Tibial artery (tissue), 4 donors: ENCODE results near the gene CEACAM21.

Source experiments
- DNase-seq, 2 donors: peaks; one replicate each; pipeline ENCODE4 v3.0.0-alpha.2; 2019
- H3K27ac ChIP-seq, 2 donors: fragments of 200-600 bp; sonication (generic) in 1 of 2; 1 replicate in 1 of 2; 2 replicates in 1 of 2; pipeline ENCODE4 v1.5.1; 2018 to 2019; ENCODE audit warnings: mild to moderate bottlenecking in 1 of 2
- H3K27me3 ChIP-seq, 2 donors: fragments of 200-600 bp; sonication (generic) in 1 of 2; one replicate each; pipeline versions ENCODE4 v1.5.1 to v1.6.0; 2016 to 2019
- H3K36me3 ChIP-seq, 3 donors: fragments of 200-600 bp; sonication (generic) in 2 of 3; one replicate each; pipeline ENCODE4 v1.5.1; 2016 to 2019; ENCODE audit warnings: mild to moderate bottlenecking in 2 of 3
- H3K4me1 ChIP-seq, 4 donors: fragments of 200-600 bp; sonication (generic) in 2 of 4; 1 replicate in 3 of 4; 2 replicates in 1 of 4; pipeline ENCODE4 v1.5.1; 2016 to 2019
- H3K4me3 ChIP-seq, 2 donors: fragments of 200-600 bp; sonication (generic) in 1 of 2; 1 replicate in 1 of 2; 2 replicates in 1 of 2; pipeline ENCODE4 v1.5.1; 2018 to 2019; ENCODE audit warnings: mild to moderate bottlenecking in 2 of 2
- H3K9me3 ChIP-seq, 3 donors: fragments of 200-600 bp; sonication (generic) in 1 of 3; one replicate each; pipeline ENCODE4 v1.5.1; 2016 to 2019
- intact Hi-C: fragments of 100-400 bp; cut with DNase I; formaldehyde crosslinking; loops from one replicate; pipeline ENCODE4 v1.15.0; 2023; ENCODE audit warnings: low total_unique reads
- TF ChIP-seq, protein P1 (sequence below), 2 experiments: fragments of 200-600 bp in 1 of 2; fragments of 450-650 bp in 1 of 2; IDR thresholded peaks; one replicate each; pipeline ENCODE4 v1.5.1; 2017 to 2019; ENCODE audit warnings: antibody characterized with exemption in 2 of 2, mild to moderate bottlenecking in 1 of 2, moderate library complexity in 1 of 2

The CEACAM21 gene

GRCh38 chr19:41607668-41608067 is 31.7 kb downstream of the CEACAM21 start:
- TF ChIP-seq, protein P1, sequence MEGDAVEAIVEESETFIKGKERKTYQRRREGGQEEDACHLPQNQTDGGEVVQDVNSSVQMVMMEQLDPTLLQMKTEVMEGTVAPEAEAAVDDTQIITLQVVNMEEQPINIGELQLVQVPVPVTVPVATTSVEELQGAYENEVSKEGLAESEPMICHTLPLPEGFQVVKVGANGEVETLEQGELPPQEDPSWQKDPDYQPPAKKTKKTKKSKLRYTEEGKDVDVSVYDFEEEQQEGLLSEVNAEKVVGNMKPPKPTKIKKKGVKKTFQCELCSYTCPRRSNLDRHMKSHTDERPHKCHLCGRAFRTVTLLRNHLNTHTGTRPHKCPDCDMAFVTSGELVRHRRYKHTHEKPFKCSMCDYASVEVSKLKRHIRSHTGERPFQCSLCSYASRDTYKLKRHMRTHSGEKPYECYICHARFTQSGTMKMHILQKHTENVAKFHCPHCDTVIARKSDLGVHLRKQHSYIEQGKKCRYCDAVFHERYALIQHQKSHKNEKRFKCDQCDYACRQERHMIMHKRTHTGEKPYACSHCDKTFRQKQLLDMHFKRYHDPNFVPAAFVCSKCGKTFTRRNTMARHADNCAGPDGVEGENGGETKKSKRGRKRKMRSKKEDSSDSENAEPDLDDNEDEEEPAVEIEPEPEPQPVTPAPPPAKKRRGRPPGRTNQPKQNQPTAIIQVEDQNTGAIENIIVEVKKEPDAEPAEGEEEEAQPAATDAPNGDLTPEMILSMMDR (IDR thresholded peaks at IDR 0.05) = no peak

GRCh38 chr19:41610789-41611188 is 34.8 kb downstream of the CEACAM21 start:
- intact Hi-C loops = no loop called here
- Histone ChIP-seq H3K9me3 (peaks cover 0 to 3% (median 0%) of the 10 kb centered on the region in 3 donors), H3K27me3 (no peaks in the 10 kb centered on the region), H3K4me1 (no peaks in the 10 kb centered on the region), H3K4me3 (no peak overlapping the region), H3K27ac (no peak overlapping the region), H3K36me3 (no peaks in the 10 kb centered on the region)
- TF ChIP-seq, protein P1 (IDR thresholded peaks at IDR 0.05) = no peak
- DNase-seq = no peak

More at GRCh38 chr19:41607668-41608067, 31.7 kb downstream of the CEACAM21 start:
- intact Hi-C loops = no loop called here
- Histone ChIP-seq H3K36me3 (no peaks in the 10 kb centered on the region), H3K9me3 (no peaks in the 10 kb centered on the region), H3K27me3 (no peaks in the 10 kb centered on the region), H3K4me1 (no peaks in the 10 kb centered on the region), H3K27ac (no peak overlapping the region), H3K4me3 (no peak overlapping the region)
- DNase-seq = no peak

DNA sequence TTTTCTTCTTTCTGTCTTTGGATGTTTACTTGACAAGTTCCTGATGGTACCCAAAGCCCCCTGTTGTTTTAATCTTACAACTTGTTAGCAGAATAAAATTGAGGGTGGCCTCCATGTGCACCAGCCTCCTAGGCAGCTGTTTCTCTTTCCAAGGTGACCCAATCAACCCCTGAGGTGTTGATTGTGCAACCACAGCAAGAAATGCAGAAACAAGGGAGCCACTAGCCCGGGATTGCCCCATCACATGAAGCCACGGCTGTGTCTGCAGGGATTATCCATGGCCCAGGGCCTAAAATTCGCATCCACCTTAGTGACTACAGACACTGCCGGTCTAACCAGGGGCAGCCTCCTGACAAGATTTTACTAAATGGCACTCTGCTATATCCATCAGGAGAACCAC is 36.5 kb downstream of the CEACAM21 start:
- no peak overlapping the region for H3K27ac ChIP-seq
- no peaks in the 10 kb centered on the region for H3K4me1 ChIP-seq
- H3K9me3 ChIP-seq = peaks cover 0 to 3% (median 0%) of the 10 kb centered on the region in 3 donors
- no peaks in the 10 kb centered on the region for H3K36me3 ChIP-seq
- no peak overlapping the region for H3K4me3 ChIP-seq
- DNase-seq = no peak
- TF ChIP-seq, protein P1 (IDR thresholded peaks at IDR 0.05) = no peak
- intact Hi-C loops = no loop called here
- H3K27me3 ChIP-seq = no peaks in the 10 kb centered on the region

GRCh38 chr19:41615207-41615606 is 39.2 kb downstream of the CEACAM21 start:
- Histone ChIP-seq H3K27me3 (peaks cover 0 to 4% of the 10 kb centered on the region in 2 donors), H3K4me3 (no peak overlapping the region), H3K4me1 (no peaks in the 10 kb centered on the region), H3K27ac (no peak overlapping the region), H3K9me3 (peaks cover 0 to 3% (median 0%) of the 10 kb centered on the region in 3 donors), H3K36me3 (no peaks in the 10 kb centered on the region)
- intact Hi-C loops = no loop called here
- TF ChIP-seq, protein P1 (IDR thresholded peaks at IDR 0.05) = no peak
- no peak for DNase-seq

- DNase-seq = no peak
- intact Hi-C loops = no loop called here
- no peak overlapping the region for H3K27ac ChIP-seq
- no peaks in the 10 kb centered on the region for H3K4me1 ChIP-seq
- TF ChIP-seq, protein P1 (IDR thresholded peaks at IDR 0.05) = no peak
- H3K27me3 ChIP-seq = peaks cover 0 to 4% of the 10 kb centered on the region in 2 donors
- peaks cover 0 to 3% (median 0%) of the 10 kb centered on the region in 3 donors for H3K9me3 ChIP-seq
- no peak overlapping the region for H3K4me3 ChIP-seq
- no peaks in the 10 kb centered on the region for H3K36me3 ChIP-seq
These were observed 41.0 kb downstream of the CEACAM21 start for GRCh38 chr19:41616792-41617621.
